SK-N-SH (cell line): Measurements from ENCODE around the gene PBX1.

Experiments
- CTCF ChIP-seq: fragments of 200-600 bp; sonication (generic); IDR thresholded peaks from 2 replicates; pipeline ENCODE4 v1.6.1; 2017; ENCODE audit warnings: antibody characterized with exemption, mild to moderate bottlenecking, moderate library complexity
- FOXM1 ChIP-seq: IDR thresholded peaks from 2 replicates; pipeline ENCODE4 v1.4.0; 2012; ENCODE audit warnings: low read depth, mild to moderate bottlenecking
- RFX5 ChIP-seq: IDR thresholded peaks from 2 replicates; pipeline ENCODE4 v1.6.1; 2012; ENCODE audit warnings: mild to moderate bottlenecking, improper control_type of control experiment, low read length
- TEAD4 ChIP-seq: IDR thresholded peaks from 2 replicates; pipeline ENCODE4 v1.4.0; 2012; ENCODE audit warnings: mild to moderate bottlenecking, borderline replicate concordance; ENCODE audit not compliant: insufficient read depth

GRCh38 chr1:164670026-164670425 is 111.0 kb downstream of the PBX1 start:
- TF ChIP-seq TEAD4 (no peak), RFX5 (no peak), FOXM1 (no peak), CTCF (no peak)
